ENCODE measurements around the gene NDC80.
"Not testable (repeated sequence)": the region's sequence is repeated elsewhere in the genome, so short reads cannot be mapped to it uniquely, and the experiment has no call there.

NDC80 gene

GRCh38 chr18:2617401-2617998 is 46.1 kb downstream of the NDC80 start:
- no peak for DNase-seq (ENCODE audit: extremely low read depth in 1 of 2, low read depth in 1 of 2)

- no peak for DNase-seq (ENCODE audit: extremely low read depth in 1 of 2, low read depth in 1 of 2)
Measured at GRCh38 chr18:2618009-2618408, 46.7 kb downstream of the NDC80 start.

- no peak for DNase-seq (ENCODE audit: extremely low read depth in 1 of 2, low read depth in 1 of 2)
Measured at GRCh38 chr18:2625217-2625616, 53.9 kb downstream of the NDC80 start.

GRCh38 chr18:2627821-2628276 is 56.5 kb downstream of the NDC80 start:
- peak in 1 of 2 donors; percentile 20 for DNase-seq (ENCODE audit: extremely low read depth in 1 of 2, low read depth in 1 of 2)

GRCh38 chr18:2629003-2629402 is 57.6 kb downstream of the NDC80 start:
- no peak for DNase-seq (ENCODE audit: extremely low read depth in 1 of 2, low read depth in 1 of 2)

GRCh38 chr18:2635586-2635985 is 64.2 kb downstream of the NDC80 start:
- DNase-seq (ENCODE audit: extremely low read depth in 1 of 2, low read depth in 1 of 2): no peak

GRCh38 chr18:2636126-2636631 is 64.8 kb downstream of the NDC80 start:
- no peak for DNase-seq (ENCODE audit: extremely low read depth in 1 of 2, low read depth in 1 of 2)

GRCh38 chr18:2641638-2642037 is 70.3 kb downstream of the NDC80 start:
- no peak for DNase-seq (ENCODE audit: extremely low read depth in 1 of 2, low read depth in 1 of 2)

GRCh38 chr18:2642771-2643170 is 71.4 kb downstream of the NDC80 start:
- DNase-seq (ENCODE audit: extremely low read depth in 1 of 2, low read depth in 1 of 2): no peak

- DNase-seq (ENCODE audit: extremely low read depth in 1 of 2, low read depth in 1 of 2): no peak
Measured at GRCh38 chr18:2644535-2644934, 73.2 kb downstream of the NDC80 start.

GRCh38 chr18:2651981-2652380 is 80.6 kb downstream of the NDC80 start:
- no peak for DNase-seq (ENCODE audit: extremely low read depth in 1 of 2, low read depth in 1 of 2)

- no peak for DNase-seq (ENCODE audit: extremely low read depth in 1 of 2, low read depth in 1 of 2)
Measured at GRCh38 chr18:2653467-2653866, 82.1 kb downstream of the NDC80 start.

GRCh38 chr18:2654169-2654927 is 83.0 kb downstream of the NDC80 start:
- DNase-seq (ENCODE audit: extremely low read depth in 1 of 2, low read depth in 1 of 2): no peak

GRCh38 chr18:2654928-2655177 is 83.5 kb downstream of the NDC80 start:
- peak; percentile 49 to 55 for DNase-seq (ENCODE audit: extremely low read depth in 1 of 2, low read depth in 1 of 2)

- DNase-seq (ENCODE audit: extremely low read depth in 1 of 2, low read depth in 1 of 2): peak; percentile 89 to 90
Measured at GRCh38 chr18:2655178-2655953, 84.0 kb downstream of the NDC80 start, which contains the start of gene SMCHD1. Gene SMCHD1 (plus strand): TSS chr18:2655726. CDS start chr18:2656076, 350 bp downstream.

GRCh38 chr18:2655954-2656236 is 84.5 kb downstream of the NDC80 start:
- DNase-seq (ENCODE audit: extremely low read depth in 1 of 2, low read depth in 1 of 2): no peak

GRCh38 chr18:2656237-2656980 is 85.1 kb downstream of the NDC80 start:
- DNase-seq (ENCODE audit: extremely low read depth in 1 of 2, low read depth in 1 of 2): peak in 1 of 2 donors; percentile 34

- DNase-seq (ENCODE audit: extremely low read depth in 1 of 2, low read depth in 1 of 2): no peak
Measured at GRCh38 chr18:2656981-2657512, 85.7 kb downstream of the NDC80 start.

- no peak for DNase-seq (ENCODE audit: extremely low read depth in 1 of 2, low read depth in 1 of 2)
Measured at GRCh38 chr18:2657788-2658458, 86.6 kb downstream of the NDC80 start.

- DNase-seq (ENCODE audit: extremely low read depth in 1 of 2, low read depth in 1 of 2): not testable (repeated sequence)
Measured at GRCh38 chr18:2660849-2661248, 89.5 kb downstream of the NDC80 start.

Data from stimulated activated CD8-positive, alpha-beta memory T cell treated with anti-CD3 and anti-CD28 coated beads, Interleukin-7, amount 100 ng/mL, for 48 hours (primary cell).